Uterus (tissue), 4 donors: ENCODE measurements around the gene CLEC6A. TPM values are rescaled to one million over a fixed set of nuclear protein-coding genes. Genes with fewer than 3 reads are reported as not detected.

Experiments
- DNase-seq, 2 donors: peaks; one replicate each; pipeline ENCODE4 v3.0.0-alpha.2; 2019 to 2020
- H3K27ac ChIP-seq, 2 donors: fragments of 200-600 bp; sonication (generic); 1 replicate in 1 of 2; 2 replicates in 1 of 2; pipeline ENCODE4 v1.5.1; 2016 to 2018
- H3K27me3 ChIP-seq, 2 donors: fragments of 200-600 bp; sonication (generic); one replicate each; pipeline ENCODE4 v1.5.1; 2018 to 2019; ENCODE audit warnings: control low read depth in 1 of 2
- H3K36me3 ChIP-seq, 2 donors: fragments of 200-600 bp; sonication (generic); one replicate each; pipeline ENCODE4 v1.5.1; 2019; ENCODE audit warnings: control low read depth in 1 of 2
- H3K4me1 ChIP-seq, 2 donors: fragments of 200-600 bp; sonication (generic); one replicate each; pipeline ENCODE4 v1.5.1; 2018 to 2019; ENCODE audit warnings: control low read depth in 1 of 2
- H3K4me3 ChIP-seq, 2 donors: fragments of 200-600 bp; sonication (generic); 1 replicate in 1 of 2; 2 replicates in 1 of 2; pipeline ENCODE4 v1.5.1; 2018 to 2019; ENCODE audit warnings: mild to moderate bottlenecking in 1 of 2
- H3K9me3 ChIP-seq, 2 donors: fragments of 200-600 bp; sonication (generic); one replicate each; pipeline ENCODE4 v1.5.1; 2019; ENCODE audit warnings: control low read depth in 1 of 2
- POLR2A ChIP-seq, 2 donors: fragments of 450-650 bp; IDR thresholded peaks; one replicate each; pipeline ENCODE4 v1.6.1; 2016; ENCODE audit warnings: antibody characterized with exemption in 2 of 2, mild to moderate bottlenecking in 1 of 2, moderate library complexity in 1 of 2
- intact Hi-C: fragments of 100-400 bp; cut with DNase I; formaldehyde crosslinking; loops from one replicate; pipeline ENCODE4 v1.15.1; 2023; ENCODE audit warnings: low total_unique reads
- small RNA-seq: library from RNA; depleted of rRNA; stranded (forward); fragments of <200 nt; gene quantifications from one replicate; pipeline ENCODE3, GENCODE V24; 2016
- total RNA-seq, 4 donors: library from RNA; depleted of rRNA in 3 of 4; stranded (reverse); fragments of >200 nt in 3 of 4; gene quantifications; one replicate each; pipeline versions ENCODE4 v1.1.0 to v1.2.4, GENCODE V29; 2014 to 2023
- TF ChIP-seq, protein P1 (sequence below), 4 experiments: fragments of 200-600 bp in 2 of 4; fragments of 450-650 bp in 2 of 4; sonication (generic) in 2 of 4; IDR thresholded peaks; one replicate each; pipeline ENCODE4 v1.5.1; 2016 to 2019; ENCODE audit warnings: antibody characterized with exemption in 4 of 4, mild to moderate bottlenecking in 2 of 4, moderate library complexity in 1 of 4
- donor health status: DM: yes; HTN: yes; CAD: no.

CLEC6A gene
- total RNA-seq, 4 donors from 2014 or later = not detected

DNA sequence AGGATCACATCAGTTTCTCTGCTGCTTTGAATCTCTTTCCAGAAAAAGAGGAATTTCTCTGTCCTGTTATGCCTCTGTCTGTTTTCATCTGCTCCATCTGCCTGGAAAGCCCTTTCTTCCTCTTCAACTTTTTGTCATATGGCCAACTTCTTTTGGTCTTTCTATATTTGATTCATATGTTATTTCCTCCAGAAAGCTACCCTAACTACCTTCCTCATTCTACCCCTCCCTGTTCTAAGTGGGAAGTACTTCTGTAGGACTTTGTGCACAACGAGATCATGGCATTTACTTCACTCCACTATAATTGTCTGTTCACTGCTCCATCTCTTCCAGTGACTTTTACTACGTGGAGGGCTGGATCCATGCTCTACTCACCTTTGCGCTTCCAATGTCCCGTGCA is 63.4 kb downstream of the CLEC6A start:
- TF ChIP-seq POLR2A (IDR thresholded peaks at IDR 0.05) = no peak
- TF ChIP-seq, protein P1, sequence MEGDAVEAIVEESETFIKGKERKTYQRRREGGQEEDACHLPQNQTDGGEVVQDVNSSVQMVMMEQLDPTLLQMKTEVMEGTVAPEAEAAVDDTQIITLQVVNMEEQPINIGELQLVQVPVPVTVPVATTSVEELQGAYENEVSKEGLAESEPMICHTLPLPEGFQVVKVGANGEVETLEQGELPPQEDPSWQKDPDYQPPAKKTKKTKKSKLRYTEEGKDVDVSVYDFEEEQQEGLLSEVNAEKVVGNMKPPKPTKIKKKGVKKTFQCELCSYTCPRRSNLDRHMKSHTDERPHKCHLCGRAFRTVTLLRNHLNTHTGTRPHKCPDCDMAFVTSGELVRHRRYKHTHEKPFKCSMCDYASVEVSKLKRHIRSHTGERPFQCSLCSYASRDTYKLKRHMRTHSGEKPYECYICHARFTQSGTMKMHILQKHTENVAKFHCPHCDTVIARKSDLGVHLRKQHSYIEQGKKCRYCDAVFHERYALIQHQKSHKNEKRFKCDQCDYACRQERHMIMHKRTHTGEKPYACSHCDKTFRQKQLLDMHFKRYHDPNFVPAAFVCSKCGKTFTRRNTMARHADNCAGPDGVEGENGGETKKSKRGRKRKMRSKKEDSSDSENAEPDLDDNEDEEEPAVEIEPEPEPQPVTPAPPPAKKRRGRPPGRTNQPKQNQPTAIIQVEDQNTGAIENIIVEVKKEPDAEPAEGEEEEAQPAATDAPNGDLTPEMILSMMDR (IDR thresholded peaks at IDR 0.05) = no peak
- DNase-seq = no peak
- intact Hi-C loops = no loop called here
- Histone ChIP-seq H3K27ac (no peak overlapping the region), H3K36me3 (no peaks in the 10 kb centered on the region), H3K4me1 (no peaks in the 10 kb centered on the region), H3K4me3 (no peak overlapping the region), H3K9me3 (no peaks in the 10 kb centered on the region), H3K27me3 (no peaks in the 10 kb centered on the region)

DNA sequence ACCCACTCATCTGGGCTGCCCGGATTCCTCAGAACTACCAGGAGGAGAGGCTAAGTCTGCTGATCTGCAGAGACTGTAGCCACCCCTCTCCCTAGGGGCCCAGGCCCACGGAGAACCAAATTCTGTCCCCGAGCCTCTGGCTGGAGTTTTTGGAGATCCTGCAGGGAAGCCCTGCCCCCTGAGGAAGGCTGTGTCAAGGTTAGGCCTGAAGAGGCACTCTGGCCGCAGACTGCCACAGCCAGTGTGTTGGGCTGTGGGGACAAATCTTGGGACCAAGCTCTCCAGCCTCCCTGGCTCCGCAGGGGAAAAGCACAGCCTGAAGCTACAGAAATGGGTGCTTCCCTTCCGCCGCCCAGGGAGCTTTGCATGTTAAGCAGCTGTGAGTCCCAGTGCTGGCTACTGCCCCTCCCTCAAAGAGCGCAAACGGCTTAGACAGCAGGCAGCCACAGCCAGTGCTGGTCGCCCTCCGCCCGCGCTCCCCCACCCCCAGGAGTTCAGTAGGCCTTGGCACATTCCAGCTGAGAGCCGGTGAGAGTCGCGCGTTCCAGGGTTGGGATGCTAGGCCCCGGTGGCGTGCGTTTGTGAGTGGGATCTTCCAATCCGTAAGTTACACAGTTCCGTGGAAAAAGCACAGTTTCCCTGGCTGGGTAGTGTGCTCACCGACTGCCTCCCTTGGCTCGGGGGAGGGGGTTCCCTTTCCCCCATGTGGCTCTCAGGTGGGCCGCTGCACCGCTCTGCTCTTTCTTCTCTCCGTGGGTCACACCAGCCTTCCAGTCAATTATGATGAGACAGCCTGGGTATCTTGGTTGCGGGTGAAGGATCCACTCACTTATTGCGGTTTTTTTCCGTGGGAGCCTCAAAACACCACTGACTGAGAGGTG is 71.7 kb downstream of the CLEC6A start:
- Histone ChIP-seq H3K9me3 (no peaks in the 10 kb centered on the region), H3K4me3 (no peak overlapping the region), H3K36me3 (no peaks in the 10 kb centered on the region), H3K27me3 (no peaks in the 10 kb centered on the region), H3K4me1 (no peaks in the 10 kb centered on the region), H3K27ac (no peak overlapping the region)
- no peak for DNase-seq
- no peak for TF ChIP-seq POLR2A (IDR thresholded peaks at IDR 0.05)
- TF ChIP-seq, protein P1 (IDR thresholded peaks at IDR 0.05) = no peak
- intact Hi-C loops = no loop called here

Small RNAs within 50 kb of the gene (small RNA-seq; reads per million reads assigned to genes)
- gene RNU6-275P = not detected

Other genes with a start within 250 kb of the CLEC6A start
- under 1 TPM in 1 of 4 donors, not detected in 3; 0.21 TPM for gene FAM90A1, start 228.3 kb upstream of the CLEC6A start, total RNA-seq
- gene CLEC4D, start 57.5 kb downstream of the CLEC6A start, total RNA-seq = under 1 TPM in 1 of 4 donors, not detected in 3; 0.30 TPM
- 10 to 100 TPM in 1 of 4 donors, not detected in 3; 11.2 TPM for gene CLEC4E, start 84.9 kb downstream of the CLEC6A start, total RNA-seq
- under 1 TPM in 1 of 4 donors, not detected in 3; 0.41 TPM for gene AICDA, start 156.9 kb downstream of the CLEC6A start, total RNA-seq
- 100 to 1,000 TPM in 3 of 4 donors, 10 to 100 TPM in 1; 36.8 to 259 (median 151) TPM for gene MFAP5, start 206.9 kb downstream of the CLEC6A start, total RNA-seq
- 100 to 1,000 TPM in 2 of 4 donors, 10 to 100 TPM in 2; 25.6 to 155 (median 93.4) TPM for gene RIMKLB, start 242.0 kb downstream of the CLEC6A start, total RNA-seq